GM19238 (cell line): ENCODE results near the gene GRID1.

Experiments used
- DNase-seq: peaks from one replicate; pipeline ENCODE4 v3.0.0; 2011; ENCODE audit warnings: low spot score; ENCODE audit not compliant: insufficient read length

GRID1 gene

GRCh38 chr10:86067436-86068050, 299.1 kb downstream of the GRID1 start:
- no peak for DNase-seq

GRCh38 chr10:86066696-86067095, 299.9 kb downstream of the GRID1 start:
- no peak for DNase-seq

- DNase-seq: no peak
Observed at GRCh38 chr10:86065711-86066251, 300.8 kb downstream of the GRID1 start.

GRCh38 chr10:86064931-86065662, 301.5 kb downstream of the GRID1 start:
- no peak for DNase-seq

GRCh38 chr10:86064219-86064618, 302.4 kb downstream of the GRID1 start:
- DNase-seq: no peak

- no peak for DNase-seq
Observed at GRCh38 chr10:86063341-86063740, 303.3 kb downstream of the GRID1 start.

- no peak for DNase-seq
Observed at GRCh38 chr10:86062647-86063145, 303.9 kb downstream of the GRID1 start.

GRCh38 chr10:86062198-86062550, 304.4 kb downstream of the GRID1 start:
- DNase-seq: no peak

- no peak for DNase-seq
Observed at GRCh38 chr10:86061278-86062197, 305.1 kb downstream of the GRID1 start.

GRCh38 chr10:86060386-86061277, 306.0 kb downstream of the GRID1 start:
- DNase-seq: no peak

- DNase-seq: no peak
Observed at GRCh38 chr10:86059892-86060291, 306.7 kb downstream of the GRID1 start.

GRCh38 chr10:86058964-86059363, 307.6 kb downstream of the GRID1 start:
- no peak for DNase-seq

GRCh38 chr10:86057708-86058107, 308.9 kb downstream of the GRID1 start:
- DNase-seq: no peak

GRCh38 chr10:86056672-86057071, 309.9 kb downstream of the GRID1 start:
- no peak for DNase-seq

GRCh38 chr10:86055928-86056327, 310.7 kb downstream of the GRID1 start:
- no peak for DNase-seq

GRCh38 chr10:86053675-86054074, 312.9 kb downstream of the GRID1 start:
- no peak for DNase-seq

- no peak for DNase-seq
Observed at GRCh38 chr10:86051586-86051985, 315.0 kb downstream of the GRID1 start.

GRCh38 chr10:86049442-86049841, 317.2 kb downstream of the GRID1 start:
- DNase-seq: no peak

- no peak for DNase-seq
Observed at GRCh38 chr10:86048973-86049372, 317.6 kb downstream of the GRID1 start.

GRCh38 chr10:86048571-86048970, 318.0 kb downstream of the GRID1 start:
- DNase-seq: no peak

GRCh38 chr10:86047588-86047987, 319.0 kb downstream of the GRID1 start:
- DNase-seq: no peak
